COLO668 (cell line): ENCODE data around the gene MSL1.
A peak's percentile ranks its signal among the peaks of the same experiment; 100 is the strongest.

Experiments
- DNase-seq: peaks from one replicate; lab custom pipeline; 2025; ENCODE audit not compliant: unreplicated experiment; lab: John Stamatoyannopoulos, UW

The MSL1 gene

GRCh38 chr17:40121181-40122135 is at the start of gene MSL1:
TSS of gene MSL1 (plus strand) at chr17:40121971. CDS start at chr17:40122613, 642 bp downstream.
- DNase-seq: peak; percentile 76

- DNase-seq: peak; percentile 82
Observed at GRCh38 chr17:40072040-40072734, 49.6 kb upstream of the MSL1 start.

- no peak for DNase-seq
Observed at GRCh38 chr17:40072735-40073346, 48.9 kb upstream of the MSL1 start.

- DNase-seq: no peak
Observed at GRCh38 chr17:40073454-40074174, 48.2 kb upstream of the MSL1 start.

GRCh38 chr17:40074175-40074512 is 47.6 kb upstream of the MSL1 start:
- DNase-seq: no peak

- no peak for DNase-seq
Observed at GRCh38 chr17:40074871-40075200, 46.9 kb upstream of the MSL1 start.

GRCh38 chr17:40075201-40075941 is 46.4 kb upstream of the MSL1 start:
- DNase-seq: peak; percentile 65

GRCh38 chr17:40075942-40076498 is 45.8 kb upstream of the MSL1 start:
- no peak for DNase-seq

- no peak for DNase-seq
Observed at GRCh38 chr17:40076591-40076990, 45.2 kb upstream of the MSL1 start.

- no peak for DNase-seq
Observed at GRCh38 chr17:40079545-40079944, 42.2 kb upstream of the MSL1 start.

- no peak for DNase-seq
Observed at GRCh38 chr17:40084477-40084876, 37.3 kb upstream of the MSL1 start.

GRCh38 chr17:40086150-40087044 is 35.4 kb upstream of the MSL1 start:
- peak; percentile 57 for DNase-seq

GRCh38 chr17:40087049-40087794 is 34.5 kb upstream of the MSL1 start:
- no peak for DNase-seq

- DNase-seq: no peak
Observed at GRCh38 chr17:40087903-40088718, 33.7 kb upstream of the MSL1 start.

GRCh38 chr17:40089077-40089895 is 32.5 kb upstream of the MSL1 start:
- no peak for DNase-seq

- DNase-seq: no peak
Observed at GRCh38 chr17:40090237-40091119, 31.3 kb upstream of the MSL1 start.
